OCI-LY7 (cell line): ENCODE measurements around the gene AUTS2.

Source experiments
- CTCF ChIP-seq: fragments of 200-600 bp; sonication (generic); conservative IDR thresholded peaks from 2 replicates; pipeline ENCODE4 v1.5.1; 2014; ENCODE audit warnings: mild to moderate bottlenecking, antibody characterized with exemption, low read length, moderate library complexity, mixed read lengths
- EZH2phosphoT487 ChIP-seq: fragments of 200-600 bp; sonication (generic); IDR thresholded peaks from 2 replicates; pipeline ENCODE4 v1.6.1; 2018; ENCODE audit warnings: low read depth, borderline replicate concordance, mild to moderate bottlenecking, mixed run types, antibody characterized with exemption, low read length, moderate library complexity, mixed read lengths

- TF ChIP-seq CTCF = no peak
- TF ChIP-seq EZH2phosphoT487 = no peak
Measured at GRCh38 chr7:69756235-69756634, 158.0 kb downstream of the AUTS2 start.
